K562 (cell line): ENCODE measurements around the gene RPS10. TPM values are rescaled to one million over a fixed set of nuclear protein-coding genes. Genes with fewer than 3 reads are reported as not detected.

ENCODE experiments used
- ATAC-seq: fragments of 200-7000 bp; cut with Tn5 transposase; 3 replicates; pipeline ENCODE4 v1.9.1; 2020; ENCODE audit warnings: moderate library complexity
- BruUV-seq: library from RNA; stranded (reverse); fragments of 400-500 nt; replicated peaks from 2 replicates; lab custom pipeline; 2021; lab: Mats Ljungman, UMichigan
- CTCF ChIA-PET: fragments of 300-600 bp; formaldehyde crosslinking; extraction: SDS; loops from one replicate; lab custom pipeline; 2021; ENCODE audit warnings: low intra/inter-chr PET ratio; lab: Yijun Ruan, JAX
- POLR2A ChIA-PET: fragments of 300-600, 350-650 bp; sonication (Branson Sonifier 250); formaldehyde crosslinking; extraction: SDS; loops from one replicate; lab custom pipeline; 2021; ENCODE audit warnings: antibody characterized with exemption, inconsistent platforms; lab: Yijun Ruan, JAX
- DNase-seq, 4 experiments: peaks; one replicate each; pipeline versions ENCODE4 v3.0.0 to v3.0.0-alpha.2; 2011 to 2018; ENCODE audit warnings: low spot score in 3 of 4, mixed read lengths in 3 of 4; ENCODE audit errors: extremely low read depth in 1 of 4
- FAIRE-seq: peaks from 2 replicates; lab custom pipeline; 2011; peaks lifted over from hg19 to GRCh38; lab: Jason Lieb, UNC
- H2AFZ ChIP-seq: 2 replicates; pipeline ENCODE4 v1.6.0; 2011; ENCODE audit warnings: low read depth, low read length, control low read depth, inconsistent platforms
- H3K27ac ChIP-seq: fragments of 200-600 bp; 3 replicates; pipeline ENCODE4 v1.8.0; 2011; ENCODE audit warnings: low read depth, mild to moderate bottlenecking, control low read depth, inconsistent platforms, low read length, moderate library complexity, mixed read lengths; ENCODE audit errors: extremely low read depth
- H3K27me3 ChIP-seq, 2 experiments: fragments of 300-600 bp in 1 of 2; 2 replicates in 1 of 2; 3 replicates in 1 of 2; pipeline versions ENCODE4 v1.6.0 to v1.8.0; 2011; ENCODE audit warnings: inconsistent platforms in 2 of 2, low read length in 2 of 2, mild to moderate bottlenecking in 1 of 2, mixed read lengths in 1 of 2, moderate library complexity in 1 of 2; ENCODE audit not compliant: control insufficient read depth in 2 of 2, insufficient read depth in 2 of 2
- H3K36me3 ChIP-seq: fragments of 300-600 bp; 3 replicates; pipeline ENCODE4 v1.8.0; 2011; ENCODE audit warnings: mild to moderate bottlenecking, low read length, inconsistent platforms; ENCODE audit not compliant: control insufficient read depth, insufficient read depth
- H3K4me1 ChIP-seq, 2 experiments: fragments of 200-600 bp in 1 of 2; replicated peaks in 1 of 2; 2 replicates in 1 of 2; 3 replicates in 1 of 2; pipeline versions ENCODE4 v1.5.1 to v1.8.0; 2011; ENCODE audit warnings: inconsistent platforms in 2 of 2, low read length in 2 of 2, mild to moderate bottlenecking in 1 of 2, mixed read lengths in 1 of 2, moderate library complexity in 1 of 2; ENCODE audit not compliant: control insufficient read depth in 2 of 2, insufficient read depth in 2 of 2
- H3K4me2 ChIP-seq: 2 replicates; pipeline ENCODE4 v1.6.1; 2011; ENCODE audit warnings: low read length, control low read depth, inconsistent platforms, mixed read lengths; ENCODE audit not compliant: insufficient read depth
- H3K4me3 ChIP-seq: fragments of 200-600 bp; sonication (generic), shearing (Covaris generic); 2 replicates; pipeline ENCODE4 v1.5.1; 2016; ENCODE audit warnings: control low read depth, inconsistent platforms
- H3K79me2 ChIP-seq: fragments of 200-600 bp; 3 replicates; pipeline ENCODE4 v1.8.0; 2011; ENCODE audit warnings: low read length, inconsistent platforms; ENCODE audit not compliant: control insufficient read depth, insufficient read depth
- H3K9ac ChIP-seq, 2 experiments: 2 replicates each; pipeline versions ENCODE4 v1.6.0 to v1.6.1; 2011; ENCODE audit warnings: low read depth in 2 of 2, low read length in 2 of 2, control low read depth in 1 of 2, inconsistent platforms in 1 of 2, mild to moderate bottlenecking in 1 of 2, mixed read lengths in 1 of 2; ENCODE audit not compliant: insufficient read depth in 1 of 2
- H3K9me1 ChIP-seq: one replicate; pipeline ENCODE4 v1.6.0; 2011; ENCODE audit warnings: inconsistent platforms, mild to moderate bottlenecking, low read length, moderate library complexity; ENCODE audit not compliant: control insufficient read depth, insufficient read depth
- H3K9me3 ChIP-seq: replicated peaks from 2 replicates; pipeline ENCODE4 v1.5.1; 2011; ENCODE audit warnings: low read depth, low read length, inconsistent platforms; ENCODE audit not compliant: control insufficient read depth, insufficient read depth
- H4K20me1 ChIP-seq: replicated peaks from 2 replicates; pipeline ENCODE4 v1.6.1; 2011; ENCODE audit warnings: low read length, inconsistent platforms, mixed read lengths; ENCODE audit not compliant: control insufficient read depth, insufficient read depth
- CBX2 ChIP-seq: fragments of 200-600 bp; sonication (generic); IDR thresholded peaks from one replicate; pipeline ENCODE4 v1.6.1; 2012; ENCODE audit warnings: mild to moderate bottlenecking, low read length, inconsistent platforms; ENCODE audit not compliant: insufficient read depth, poor library complexity, severe bottlenecking
- EGR1 ChIP-seq: fragments of 450-650 bp; conservative IDR thresholded peaks from 2 replicates; pipeline ENCODE4 v1.6.1; 2017; ENCODE audit warnings: mild to moderate bottlenecking
- ELF4 ChIP-seq: fragments of 450-650 bp; formaldehyde crosslinking; IDR thresholded peaks from 2 replicates; pipeline ENCODE4 v1.4.0; 2022; ENCODE audit warnings: missing genetic modification characterization
- GATAD2B ChIP-seq: fragments of 450-650 bp; IDR thresholded peaks from 2 replicates; pipeline ENCODE4 v1.6.1; 2017; ENCODE audit warnings: mild to moderate bottlenecking, borderline replicate concordance
- MAFF ChIP-seq: IDR thresholded peaks from 2 replicates; pipeline ENCODE4 v1.6.1; 2012; ENCODE audit warnings: low read length, improper control_type of control experiment
- RBM17 ChIP-seq: fragments of 200-400 bp; formaldehyde crosslinking; IDR thresholded peaks from 2 replicates; pipeline ENCODE4 v1.6.1; 2017; ENCODE audit warnings: low read depth, mild to moderate bottlenecking, low read length, borderline replicate concordance
- RHOXF2B ChIP-seq: fragments of 250-450 bp; sonication (Bioruptor Pico); conservative IDR thresholded peaks from 2 replicates; pipeline ENCODE4 v1.5.1; 2021
- SRF ChIP-seq, 2 experiments: fragments of 250-450, 450-650 bp in 1 of 2; sonication (Bioruptor Pico) in 1 of 2; sonication (generic) in 1 of 2; formaldehyde crosslinking; IDR thresholded peaks; 2 replicates each; pipeline versions ENCODE4 v1.5.0 to v1.5.1; 2020 to 2022; ENCODE audit warnings: mild to moderate bottlenecking in 1 of 2, missing genetic modification reagents in 1 of 2
- ZNF263 ChIP-seq: sonication (generic); formaldehyde crosslinking; IDR thresholded peaks from 2 replicates; pipeline ENCODE4 v1.8.0; 2022; ENCODE audit warnings: mild to moderate bottlenecking, missing genetic modification reagents, borderline replicate concordance
- ZNF766 ChIP-seq: fragments of 200-800 bp; sonication (Bioruptor generic); conservative IDR thresholded peaks from 2 replicates; pipeline ENCODE4 v1.6.1; 2016; ENCODE audit warnings: missing genetic modification characterization, missing compliant biosample characterization
- ZZZ3 ChIP-seq: fragments of 450-650 bp; IDR thresholded peaks from 2 replicates; pipeline ENCODE4 v1.6.1; 2016; ENCODE audit warnings: antibody characterized with exemption, mild to moderate bottlenecking, moderate library complexity
- WGBS: fragments of 100-300 bp; shearing (Covaris generic); methylation state at CpG from one replicate; pipeline ENCODE4 v1.1.6; 2016; ENCODE audit warnings: low coverage, mixed read lengths; ENCODE audit not compliant: insufficient coverage; ENCODE audit errors: missing lambda C conversion rate; 5-methylcytosine and 5-hydroxymethylcytosine counted together
- in situ Hi-C: fragments of 300-500 bp; cut with MboI; formaldehyde crosslinking; loops from 4 replicates; pipeline ENCODE4 v1.15.0; 2018; ENCODE audit warnings: inconsistent platforms, mixed read lengths
- intact Hi-C: fragments of 100-400 bp; cut with micrococcal nuclease; formaldehyde crosslinking; loops from 2 replicates; pipeline ENCODE4 v1.14.2; 2022
- polyA plus RNA-seq, 8 experiments: library from polyadenylated mRNA; depleted of rRNA in 4 of 8; stranded (reverse) in 5 of 8; unstranded in 3 of 8; fragments of >200 nt; fragmentation: Nextera tagmentation in 2 of 8; fragmentation: Illumina TruSeq in 1 of 8; extraction: Ambion mirVana in 2 of 8; extraction: Trizol in 1 of 8; gene quantifications; 2 replicates each; pipeline versions ENCODE4 v1.2.1 to v1.2.3, GENCODE V29; 2011 to 2014; ENCODE audit warnings: inconsistent platforms in 1 of 8, missing spikeins in 1 of 8
- total RNA-seq, 7 experiments: library from RNA; depleted of rRNA in 6 of 7; stranded (reverse); fragments of >200 nt in 6 of 7; fragmentation: Illumina TruSeq in 2 of 7; extraction: Trizol in 2 of 7; gene quantifications; 2 replicates each; pipeline versions ENCODE4 v1.2.1 to v1.2.3, GENCODE V29; 2011 to 2021; ENCODE audit warnings: low replicate concordance in 1 of 7

RPS10 gene
- total and polyA plus RNA-seq, 9 of the 15 experiments (the other 6 are each of a cell fraction or from before 2014, with no cell fraction given), result 2,680 to 5,251 (median 3,876) TPM

DNA sequence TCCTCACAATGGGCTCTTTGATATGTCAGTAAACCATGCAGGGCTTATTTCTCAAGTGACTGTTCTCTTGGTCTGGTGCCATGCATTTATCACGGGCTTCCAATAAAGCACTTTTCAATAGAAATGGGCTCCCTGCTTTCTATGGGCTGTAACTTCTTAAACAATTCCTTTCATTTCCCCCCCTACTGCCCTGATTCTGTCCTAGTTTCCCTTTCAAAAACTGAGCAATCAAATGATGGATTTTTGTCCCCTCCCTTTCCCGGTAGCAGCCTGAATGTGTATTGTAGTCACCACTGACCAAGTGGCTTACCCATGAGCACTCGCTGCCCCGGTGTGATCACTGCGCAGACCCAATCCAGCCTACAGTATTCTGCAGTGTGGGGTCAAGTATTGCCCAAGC is 13.9 kb downstream of the RPS10 start:
- Histone ChIP-seq H3K9me1 (no peaks in the 10 kb centered on the region), H3K36me3 (peaks cover 29% of the 10 kb centered on the region), H3K9ac (no peak overlapping the region), H3K9me3 (no peaks in the 10 kb centered on the region), H3K4me1 (no peaks in the 10 kb centered on the region), H4K20me1 (peaks cover 11% of the 10 kb centered on the region), H3K27ac (no peak overlapping the region), H3K4me2 (no peak overlapping the region), H3K79me2 (no peaks in the 10 kb centered on the region), H2AFZ (no peak overlapping the region), H3K27me3 (no peaks in the 10 kb centered on the region), H3K4me3 (no peak overlapping the region)
- TF ChIP-seq ELF4, result no peak
- no peak for TF ChIP-seq ZNF766 (CRISPR knock-in tag)
- TF ChIP-seq ZZZ3, result no peak
- TF ChIP-seq GATAD2B, result no peak
- TF ChIP-seq ZNF263, result no peak
- no peak for TF ChIP-seq MAFF
- no peak for TF ChIP-seq RBM17
- TF ChIP-seq EGR1, result no peak
- TF ChIP-seq RHOXF2B (CRISPR knock-in tag), result no peak
- TF ChIP-seq SRF (CRISPR knock-in tag; IDR thresholded peaks at IDR 0.05), result no peak
- TF ChIP-seq CBX2, result no peak
- in situ Hi-C loops (loop anchor here (5.0 kb wide), 1 partner anchor 165 kb away; the partner anchor contains the start of gene SMIM29), intact Hi-C loops (no loop called here)
- WGBS, result 83% methylated on average over 5 of the region's 5 CpGs
- ATAC-seq, result no peak
- no TSS peak for BruUV-seq
- ChIA-PET POLR2A (interaction anchor here (0.6 kb wide), 1 partner anchor 321 kb away, joined by 3 read pairs; no protein-coding TSS in a partner anchor), CTCF (no interaction called here)
- no peak for FAIRE-seq
- peak in 1 of 4 experiments; percentile 8 for DNase-seq
